Measurements from ENCODE around the gene TMEM141. TPM values are rescaled to one million over a fixed set of nuclear protein-coding genes. Genes with fewer than 3 reads are reported as not detected.

Gene TMEM141
- total and polyA plus RNA-seq, 4 donors, result 38.9 to 76.9 (median 53.5) TPM

Small RNA genes within 50 kb of the gene (small RNA-seq; reads per million reads assigned to genes)
- gene AL355987.2 (ENCODE audit: low replicate concordance) (not detected), gene ATP6V1G1P3 (ENCODE audit: low replicate concordance) (not detected), gene MIR4292 (ENCODE audit: low replicate concordance) (not detected), gene MIR6722 (ENCODE audit: low replicate concordance) (not detected)

Other genes with a start within 250 kb of the TMEM141 start
- gene NOTCH1, start 245.3 kb upstream of the TMEM141 start, total RNA-seq, result 10 to 100 TPM; 28.2 to 37.8 TPM
- gene NOTCH1, start 245.3 kb upstream of the TMEM141 start, polyA plus RNA-seq (ENCODE audit: insufficient read length in 2 of 2), result 10 to 100 TPM; 62.2 to 75.9 TPM
- gene EGFL7, start 128.4 kb upstream of the TMEM141 start, total RNA-seq, result 10 to 100 TPM; 21.9 to 93.5 TPM
- gene EGFL7, start 128.4 kb upstream of the TMEM141 start, polyA plus RNA-seq (ENCODE audit: insufficient read length in 2 of 2), result 10 to 100 TPM; 46.8 to 57.3 TPM
- 10 to 100 TPM in 1 of 2 donors, 1 to 10 TPM in 1; 8.7 to 14.3 TPM for gene AGPAT2, start 103.9 kb upstream of the TMEM141 start, total RNA-seq
- 10 to 100 TPM in 1 of 2 donors, 1 to 10 TPM in 1; 9.1 to 11.0 TPM for gene AGPAT2, start 103.9 kb upstream of the TMEM141 start, polyA plus RNA-seq (ENCODE audit: insufficient read length in 2 of 2)
- gene DIPK1B, start 78.8 kb upstream of the TMEM141 start, total RNA-seq, result 10 to 100 TPM; 24.9 to 47.8 TPM
- 10 to 100 TPM; 63.5 to 65.0 TPM for gene DIPK1B, start 78.8 kb upstream of the TMEM141 start, polyA plus RNA-seq (ENCODE audit: insufficient read length in 2 of 2)
- not detected for gene LCN10, start 48.4 kb upstream of the TMEM141 start, total RNA-seq
- gene LCN10, start 48.4 kb upstream of the TMEM141 start, polyA plus RNA-seq (ENCODE audit: insufficient read length in 2 of 2), result not detected
- gene LCN6, start 42.8 kb upstream of the TMEM141 start, total RNA-seq, result not detected
- not detected for gene LCN6, start 42.8 kb upstream of the TMEM141 start, polyA plus RNA-seq (ENCODE audit: insufficient read length in 2 of 2)
- gene LCN8, start 33.1 kb upstream of the TMEM141 start, total RNA-seq, result not detected
- not detected for gene LCN8, start 33.1 kb upstream of the TMEM141 start, polyA plus RNA-seq (ENCODE audit: insufficient read length in 2 of 2)
- gene LCN15, start 26.8 kb upstream of the TMEM141 start, total RNA-seq, result not detected
- gene LCN15, start 26.8 kb upstream of the TMEM141 start, polyA plus RNA-seq (ENCODE audit: insufficient read length in 2 of 2), result under 1 TPM in 1 of 2 donors, not detected in 1; 0.14 TPM
- 1 to 10 TPM in 1 of 2 donors, under 1 TPM in 1; 0.89 to 3.0 TPM for gene CCDC183, start 5.0 kb downstream of the TMEM141 start, total RNA-seq
- gene CCDC183, start 5.0 kb downstream of the TMEM141 start, polyA plus RNA-seq (ENCODE audit: insufficient read length in 2 of 2), result 1 to 10 TPM; 3.4 to 7.2 TPM
- gene RABL6, start 16.6 kb downstream of the TMEM141 start, total RNA-seq, result 10 to 100 TPM; 34.8 to 49.1 TPM
- 10 to 100 TPM; 86.3 to 93.5 TPM for gene RABL6, start 16.6 kb downstream of the TMEM141 start, polyA plus RNA-seq (ENCODE audit: insufficient read length in 2 of 2)
- gene AJM1, start 51.1 kb downstream of the TMEM141 start, total RNA-seq, result 1 to 10 TPM; 1.2 to 2.2 TPM
- 10 to 100 TPM; 19.3 to 20.5 TPM for gene AJM1, start 51.1 kb downstream of the TMEM141 start, polyA plus RNA-seq (ENCODE audit: insufficient read length in 2 of 2)
- gene PHPT1, start 58.1 kb downstream of the TMEM141 start, total RNA-seq, result 100 to 1,000 TPM in 1 of 2 donors, 10 to 100 TPM in 1; 81.6 to 191 TPM
- gene PHPT1, start 58.1 kb downstream of the TMEM141 start, polyA plus RNA-seq (ENCODE audit: insufficient read length in 2 of 2), result 100 to 1,000 TPM; 183 to 200 TPM
- 1 to 10 TPM; 1.6 to 9.3 TPM for gene MAMDC4, start 61.0 kb downstream of the TMEM141 start, total RNA-seq
- 10 to 100 TPM; 15.2 to 15.9 TPM for gene MAMDC4, start 61.0 kb downstream of the TMEM141 start, polyA plus RNA-seq (ENCODE audit: insufficient read length in 2 of 2)
- gene EDF1, start 75.0 kb downstream of the TMEM141 start, total RNA-seq, result 100 to 1,000 TPM; 123 to 477 TPM
- gene EDF1, start 75.0 kb downstream of the TMEM141 start, polyA plus RNA-seq (ENCODE audit: insufficient read length in 2 of 2), result 100 to 1,000 TPM; 392 to 409 TPM
- 1 to 10 TPM; 7.4 to 7.5 TPM for gene TRAF2, start 95.2 kb downstream of the TMEM141 start, total RNA-seq
- gene TRAF2, start 95.2 kb downstream of the TMEM141 start, polyA plus RNA-seq (ENCODE audit: insufficient read length in 2 of 2), result 10 to 100 TPM; 12.4 to 19.3 TPM
- gene FBXW5, start 153.4 kb downstream of the TMEM141 start, total RNA-seq, result 10 to 100 TPM; 52.0 to 91.5 TPM
- gene FBXW5, start 153.4 kb downstream of the TMEM141 start, polyA plus RNA-seq (ENCODE audit: insufficient read length in 2 of 2), result 100 to 1,000 TPM; 103 to 107 TPM
- gene C8G, start 153.9 kb downstream of the TMEM141 start, total RNA-seq, result 1 to 10 TPM in 1 of 2 donors, not detected in 1; 1.3 TPM
- gene C8G, start 153.9 kb downstream of the TMEM141 start, polyA plus RNA-seq (ENCODE audit: insufficient read length in 2 of 2), result 1 to 10 TPM; 1.6 to 1.7 TPM
- 1 to 10 TPM in 1 of 2 donors, under 1 TPM in 1; 0.20 to 4.1 TPM for gene LCN12, start 160.9 kb downstream of the TMEM141 start, total RNA-seq
- 1 to 10 TPM; 6.5 to 7.4 TPM for gene LCN12, start 160.9 kb downstream of the TMEM141 start, polyA plus RNA-seq (ENCODE audit: insufficient read length in 2 of 2)
- gene PTGDS, start 186.2 kb downstream of the TMEM141 start, total RNA-seq, result 1,000 to 10,000 TPM in 1 of 2 donors, 100 to 1,000 TPM in 1; 697 to 6,990 TPM
- gene PTGDS, start 186.2 kb downstream of the TMEM141 start, polyA plus RNA-seq (ENCODE audit: insufficient read length in 2 of 2), result 1,000 to 10,000 TPM in 1 of 2 donors, 100 to 1,000 TPM in 1; 304 to 3,209 TPM
- 10 to 100 TPM in 1 of 2 donors, 1 to 10 TPM in 1; 2.3 to 54.0 TPM for gene LCNL1, start 191.6 kb downstream of the TMEM141 start, total RNA-seq
- gene LCNL1, start 191.6 kb downstream of the TMEM141 start, polyA plus RNA-seq (ENCODE audit: insufficient read length in 2 of 2), result 10 to 100 TPM in 1 of 2 donors, 1 to 10 TPM in 1; 3.8 to 25.2 TPM
- gene PAXX, start 201.1 kb downstream of the TMEM141 start, total RNA-seq, result 10 to 100 TPM; 15.7 to 57.5 TPM
- 100 to 1,000 TPM in 1 of 2 donors, 10 to 100 TPM in 1; 87.9 to 108 TPM for gene PAXX, start 201.1 kb downstream of the TMEM141 start, polyA plus RNA-seq (ENCODE audit: insufficient read length in 2 of 2)
- gene CLIC3, start 205.2 kb downstream of the TMEM141 start, total RNA-seq, result 1 to 10 TPM; 2.0 to 6.4 TPM
- 1 to 10 TPM in 1 of 2 donors, under 1 TPM in 1; 0.35 to 2.0 TPM for gene CLIC3, start 205.2 kb downstream of the TMEM141 start, polyA plus RNA-seq (ENCODE audit: insufficient read length in 2 of 2)
- gene ABCA2, start 236.9 kb downstream of the TMEM141 start, total RNA-seq, result 10 to 100 TPM; 46.8 to 52.0 TPM
- gene ABCA2, start 236.9 kb downstream of the TMEM141 start, polyA plus RNA-seq (ENCODE audit: insufficient read length in 2 of 2), result 100 to 1,000 TPM; 139 to 151 TPM
- gene FUT7, start 240.7 kb downstream of the TMEM141 start, total RNA-seq, result under 1 TPM; 0.06 to 0.40 TPM
- gene FUT7, start 240.7 kb downstream of the TMEM141 start, polyA plus RNA-seq (ENCODE audit: insufficient read length in 2 of 2), result under 1 TPM; 0.51 to 0.52 TPM

All from spinal cord (tissue), 4 donors.